GM18498 (cell line): ENCODE measurements around the gene GSAP.

Experiments
- ATAC-seq: cut with Tn5 transposase; IDR thresholded peaks from one replicate; pipeline ENCODE4 v1.9.1; 2021; ENCODE audit warnings: mild to moderate bottlenecking, moderate library complexity; ENCODE audit not compliant: unreplicated experiment

GSAP gene

GRCh38 chr7:77330169-77330882 lies 85.8 kb downstream of the GSAP start:
- ATAC-seq: peak; percentile 69

- ATAC-seq: no peak
Observed at GRCh38 chr7:77329466-77330168, 86.5 kb downstream of the GSAP start.

GRCh38 chr7:77328669-77329068 lies 87.5 kb downstream of the GSAP start:
- no peak for ATAC-seq

- no peak for ATAC-seq
Observed at GRCh38 chr7:77327932-77328628, 88.1 kb downstream of the GSAP start.

GRCh38 chr7:77327067-77327931 lies 88.8 kb downstream of the GSAP start:
- no peak for ATAC-seq

- ATAC-seq: no peak
Observed at GRCh38 chr7:77326131-77326530, 90.0 kb downstream of the GSAP start.

- ATAC-seq: no peak
Observed at GRCh38 chr7:77321300-77321699, 94.8 kb downstream of the GSAP start.

- ATAC-seq: no peak
Observed at GRCh38 chr7:77320714-77321113, 95.4 kb downstream of the GSAP start.

- ATAC-seq: no peak
Observed at GRCh38 chr7:77320137-77320536, 96.0 kb downstream of the GSAP start.

GRCh38 chr7:77318019-77318418 lies 98.1 kb downstream of the GSAP start:
- no peak for ATAC-seq

- no peak for ATAC-seq
Observed at GRCh38 chr7:77316219-77316978, 99.8 kb downstream of the GSAP start.

GRCh38 chr7:77315182-77315591 lies 101.0 kb downstream of the GSAP start:
- ATAC-seq: no peak

GRCh38 chr7:77313876-77314480 lies 102.2 kb downstream of the GSAP start:
- ATAC-seq: no peak

GRCh38 chr7:77313085-77313484 lies 103.1 kb downstream of the GSAP start:
- no peak for ATAC-seq

- no peak for ATAC-seq
Observed at GRCh38 chr7:77310982-77311381, 105.2 kb downstream of the GSAP start.

GRCh38 chr7:77309714-77310220 lies 106.4 kb downstream of the GSAP start:
- no peak for ATAC-seq

- no peak for ATAC-seq
Observed at GRCh38 chr7:77308792-77309191, 107.4 kb downstream of the GSAP start.

GRCh38 chr7:77306231-77307067 lies 109.7 kb downstream of the GSAP start:
- no peak for ATAC-seq

- no peak for ATAC-seq
Observed at GRCh38 chr7:77295549-77295948, 120.6 kb downstream of the GSAP start.
